GM12801 (cell line): ENCODE measurements around the gene CROCC2.

Experiments used
- TF ChIP-seq, protein P1 (sequence below): IDR thresholded peaks from one replicate; pipeline ENCODE4 v1.5.1; 2011; ENCODE audit warnings: control low read depth; ENCODE audit not compliant: insufficient read length; ENCODE audit errors: extremely low read depth

Gene CROCC2

DNA sequence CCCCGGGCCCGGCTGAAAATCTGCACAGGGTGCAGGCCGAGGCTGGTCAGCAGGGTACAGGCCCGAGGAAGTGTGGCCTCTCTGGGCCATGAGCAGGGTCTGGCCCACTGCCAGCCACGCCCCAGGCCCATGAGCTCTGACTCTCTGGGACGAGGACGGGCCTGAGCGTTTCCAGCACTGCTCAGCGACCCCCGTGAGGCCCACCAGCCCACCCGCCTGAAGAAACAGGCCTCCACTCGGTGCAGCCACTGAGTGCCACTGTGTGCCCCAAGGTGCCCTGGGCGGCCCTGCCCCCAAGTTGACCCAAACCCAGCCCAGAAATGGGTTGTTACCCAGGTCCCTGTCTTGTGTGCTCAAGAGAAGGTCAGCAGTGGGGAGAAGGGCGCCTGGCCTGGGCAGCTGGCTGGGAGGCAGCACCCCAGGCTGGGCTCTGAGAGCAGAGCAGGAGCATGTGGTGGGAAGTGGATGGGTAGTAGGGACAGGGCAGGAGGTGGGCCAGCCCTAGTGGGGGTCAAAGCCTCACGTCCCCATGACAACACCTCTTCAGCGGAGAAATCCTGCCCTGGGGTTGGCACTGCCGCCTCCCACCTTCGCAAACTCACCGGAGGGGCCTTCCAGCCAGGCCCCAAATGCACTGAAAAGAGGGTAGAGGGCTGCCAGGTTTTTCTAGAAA is 90.2 kb downstream of the CROCC2 start:
- TF ChIP-seq, protein P1, sequence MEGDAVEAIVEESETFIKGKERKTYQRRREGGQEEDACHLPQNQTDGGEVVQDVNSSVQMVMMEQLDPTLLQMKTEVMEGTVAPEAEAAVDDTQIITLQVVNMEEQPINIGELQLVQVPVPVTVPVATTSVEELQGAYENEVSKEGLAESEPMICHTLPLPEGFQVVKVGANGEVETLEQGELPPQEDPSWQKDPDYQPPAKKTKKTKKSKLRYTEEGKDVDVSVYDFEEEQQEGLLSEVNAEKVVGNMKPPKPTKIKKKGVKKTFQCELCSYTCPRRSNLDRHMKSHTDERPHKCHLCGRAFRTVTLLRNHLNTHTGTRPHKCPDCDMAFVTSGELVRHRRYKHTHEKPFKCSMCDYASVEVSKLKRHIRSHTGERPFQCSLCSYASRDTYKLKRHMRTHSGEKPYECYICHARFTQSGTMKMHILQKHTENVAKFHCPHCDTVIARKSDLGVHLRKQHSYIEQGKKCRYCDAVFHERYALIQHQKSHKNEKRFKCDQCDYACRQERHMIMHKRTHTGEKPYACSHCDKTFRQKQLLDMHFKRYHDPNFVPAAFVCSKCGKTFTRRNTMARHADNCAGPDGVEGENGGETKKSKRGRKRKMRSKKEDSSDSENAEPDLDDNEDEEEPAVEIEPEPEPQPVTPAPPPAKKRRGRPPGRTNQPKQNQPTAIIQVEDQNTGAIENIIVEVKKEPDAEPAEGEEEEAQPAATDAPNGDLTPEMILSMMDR = no peak

DNA sequence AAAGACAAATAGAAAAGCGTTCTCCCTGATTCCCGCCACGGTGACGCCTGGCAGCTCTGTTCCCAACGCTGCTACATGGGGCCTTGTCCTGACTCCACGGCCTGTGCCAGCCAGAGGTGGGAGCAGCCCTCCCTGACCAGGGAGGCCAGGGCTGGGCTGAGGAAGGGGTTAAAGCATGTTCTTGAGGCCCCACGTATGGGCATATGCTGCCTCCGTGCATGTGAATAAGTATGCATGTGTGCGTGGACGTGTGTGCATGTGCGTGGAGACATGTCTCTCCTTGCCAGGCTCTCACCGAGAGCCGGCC is 90.7 kb downstream of the CROCC2 start:
- TF ChIP-seq, protein P1 = no peak

DNA sequence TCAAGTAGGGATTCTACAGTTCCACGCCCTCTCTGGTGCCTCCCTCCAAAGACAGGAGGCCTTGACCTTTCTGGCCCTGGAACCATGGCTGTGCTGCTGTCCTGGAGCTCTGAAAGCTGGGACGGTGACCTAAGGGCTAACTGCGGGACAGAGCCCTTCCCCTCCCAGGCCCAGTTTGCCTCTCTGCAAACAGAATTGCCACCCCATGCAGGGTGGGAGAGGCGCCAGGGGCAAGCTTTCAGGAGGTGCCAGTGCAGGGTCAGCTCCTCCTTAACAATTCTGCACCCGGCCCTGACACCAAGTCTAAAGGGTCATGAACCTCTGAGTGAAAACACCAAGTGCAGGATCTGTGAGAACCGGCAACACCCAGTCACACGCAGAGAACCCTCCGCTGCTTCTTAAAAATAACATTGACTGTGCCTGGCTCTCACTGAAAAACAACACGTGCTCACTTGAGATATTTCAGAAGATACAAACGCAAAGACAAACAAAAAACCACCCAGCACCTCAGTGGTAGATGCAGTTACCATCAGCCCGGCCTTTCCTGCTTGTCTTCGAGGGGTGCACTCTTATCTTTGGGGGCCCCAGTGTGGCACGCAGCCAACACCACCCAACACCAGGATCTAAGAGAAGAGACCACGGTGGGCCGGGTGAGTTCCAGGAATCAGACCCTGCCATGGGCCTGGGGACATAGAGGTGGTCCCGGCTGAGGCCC is 91.2 kb downstream of the CROCC2 start:
- TF ChIP-seq, protein P1 = no peak

DNA sequence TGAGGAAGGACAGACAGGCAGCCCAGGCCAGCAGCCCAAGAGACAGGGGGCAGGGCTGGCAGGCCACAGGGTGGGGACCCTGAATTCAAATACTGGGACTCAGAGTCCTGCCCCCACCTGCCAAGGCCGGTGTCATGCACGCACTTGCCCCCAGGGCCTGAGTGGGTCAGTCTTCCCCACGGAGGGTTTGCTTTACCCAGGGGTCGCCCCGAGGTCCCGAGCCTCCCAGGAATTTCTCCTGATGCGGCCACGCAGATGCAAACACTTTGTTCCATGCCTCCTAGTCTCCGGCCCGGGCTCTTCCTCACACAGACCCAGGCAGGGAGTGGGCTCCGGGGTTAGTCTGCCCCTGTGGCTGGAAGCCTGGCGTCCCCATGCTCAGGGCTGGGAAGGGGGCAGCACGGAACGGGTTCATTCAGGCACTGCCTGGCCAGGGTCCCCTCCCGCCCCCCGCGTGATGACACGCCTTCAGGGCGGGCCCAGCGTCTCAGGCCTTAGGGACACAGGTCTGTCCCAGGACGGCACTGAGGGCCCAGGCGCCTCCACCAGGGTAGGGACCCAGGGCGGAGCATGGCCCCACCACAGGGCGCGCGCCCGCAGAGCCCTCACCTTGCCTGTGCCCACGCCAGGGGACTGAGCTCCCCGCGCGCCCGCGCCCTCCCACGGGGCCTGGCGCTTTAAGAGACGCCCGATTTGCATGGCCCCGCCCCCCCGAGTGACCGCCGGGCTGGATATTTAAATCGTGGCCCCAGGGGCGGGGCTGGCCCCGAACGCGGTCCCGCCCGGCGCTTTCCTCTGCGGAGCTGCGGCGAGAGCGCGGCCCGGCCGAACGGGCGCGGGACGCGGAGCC is 91.9 kb downstream of the CROCC2 start, which contains the start of gene SNED1:
Gene SNED1 (plus strand): TSS at position 763 of the 850 bp plus-strand sequence. CDS start 220 bp downstream, outside the sequence.
- TF ChIP-seq, protein P1 = no peak

DNA sequence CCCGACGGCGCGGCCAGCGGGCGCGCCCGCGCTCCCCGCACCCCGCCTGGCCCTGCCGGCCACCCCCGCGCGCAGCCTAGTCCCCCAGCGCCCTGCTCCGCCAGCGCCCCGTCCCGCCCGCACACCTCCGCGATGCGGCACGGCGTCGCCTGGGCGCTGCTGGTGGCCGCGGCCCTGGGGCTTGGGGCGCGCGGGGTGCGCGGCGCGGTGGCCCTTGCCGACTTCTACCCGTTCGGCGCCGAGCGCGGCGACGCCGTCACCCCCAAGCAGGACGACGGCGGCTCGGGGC is 92.5 kb downstream of the CROCC2 start:
- TF ChIP-seq, protein P1 = no peak

DNA sequence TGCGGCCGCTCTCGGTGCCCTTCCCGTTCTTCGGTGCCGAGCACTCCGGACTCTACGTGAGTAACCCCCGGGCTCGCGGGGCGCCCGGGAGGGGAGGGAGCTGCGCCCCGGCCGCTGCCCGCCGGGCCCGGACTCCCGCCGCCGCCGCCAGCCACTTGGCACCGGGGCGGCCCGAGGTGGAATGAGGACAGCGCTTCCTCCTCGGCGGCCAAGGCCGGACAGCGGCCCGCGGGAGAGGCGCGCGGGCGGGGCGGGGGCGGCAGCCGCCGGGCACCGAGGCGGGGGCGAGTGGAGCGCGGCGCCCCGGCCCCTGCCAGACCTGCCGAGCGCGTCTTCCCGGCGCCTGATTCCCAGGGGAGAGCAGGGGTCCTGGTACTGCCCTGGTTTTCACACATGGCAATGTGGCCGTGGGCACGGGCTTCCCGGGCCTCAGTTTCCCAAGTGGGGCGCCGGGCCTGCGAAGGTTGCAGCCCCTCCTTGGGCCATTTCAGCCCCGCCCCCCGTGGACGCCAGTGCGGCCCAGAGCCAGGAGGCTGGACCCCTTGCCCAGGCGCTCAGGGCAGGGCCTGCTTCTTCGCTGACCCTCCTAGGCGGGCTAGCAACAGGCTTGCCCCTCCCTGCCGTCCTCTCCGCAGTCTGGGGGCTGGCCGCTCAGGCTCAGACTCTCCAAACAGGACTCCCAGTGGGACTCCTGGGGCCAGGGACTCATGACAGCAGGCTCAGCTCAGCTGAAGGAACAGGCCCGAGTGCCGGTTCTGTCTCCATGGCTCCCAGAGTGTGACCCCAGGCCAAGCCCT is 93.1 kb downstream of the CROCC2 start:
- TF ChIP-seq, protein P1 = no peak
